Kidney epithelial cell (primary cell): Measurements from ENCODE around the gene GALNT9. TPM values are rescaled to one million over a fixed set of nuclear protein-coding genes. Genes with fewer than 3 reads are reported as not detected.

Experiments used
- DNase-seq: peaks from one replicate; pipeline ENCODE4 v3.0.0-alpha.2; 2010; ENCODE audit warnings: low read depth
- H3K27me3 ChIP-seq: 2 replicates; pipeline ENCODE4 v1.6.0; 2011; ENCODE audit warnings: low read length; ENCODE audit not compliant: control insufficient read depth, insufficient read depth
- H3K36me3 ChIP-seq: 2 replicates; pipeline ENCODE4 v1.5.1; 2011; ENCODE audit warnings: low read length; ENCODE audit not compliant: control insufficient read depth, insufficient read depth
- H3K4me3 ChIP-seq: 2 replicates; pipeline ENCODE4 v1.5.1; 2011; ENCODE audit warnings: low read depth, mild to moderate bottlenecking, control low read depth, low read length
- total RNA-seq: library from RNA; depleted of rRNA; stranded (reverse); fragments of >200 nt; gene quantifications from 2 replicates; pipeline ENCODE4 v1.2.3, GENCODE V29; 2015
- TF ChIP-seq, protein P1 (sequence below): IDR thresholded peaks from 2 replicates; pipeline ENCODE4 v1.5.1; 2011; ENCODE audit warnings: mild to moderate bottlenecking, moderate library complexity, low read length, control low read depth, inconsistent platforms; ENCODE audit not compliant: insufficient read depth, poor library complexity, severe bottlenecking

GALNT9 gene
- total RNA-seq, 1 donor from 2014 or later: 1.5 TPM

GRCh38 chr12:132176385-132176919, 152.9 kb downstream of the GALNT9 start:
- TF ChIP-seq, protein P1, sequence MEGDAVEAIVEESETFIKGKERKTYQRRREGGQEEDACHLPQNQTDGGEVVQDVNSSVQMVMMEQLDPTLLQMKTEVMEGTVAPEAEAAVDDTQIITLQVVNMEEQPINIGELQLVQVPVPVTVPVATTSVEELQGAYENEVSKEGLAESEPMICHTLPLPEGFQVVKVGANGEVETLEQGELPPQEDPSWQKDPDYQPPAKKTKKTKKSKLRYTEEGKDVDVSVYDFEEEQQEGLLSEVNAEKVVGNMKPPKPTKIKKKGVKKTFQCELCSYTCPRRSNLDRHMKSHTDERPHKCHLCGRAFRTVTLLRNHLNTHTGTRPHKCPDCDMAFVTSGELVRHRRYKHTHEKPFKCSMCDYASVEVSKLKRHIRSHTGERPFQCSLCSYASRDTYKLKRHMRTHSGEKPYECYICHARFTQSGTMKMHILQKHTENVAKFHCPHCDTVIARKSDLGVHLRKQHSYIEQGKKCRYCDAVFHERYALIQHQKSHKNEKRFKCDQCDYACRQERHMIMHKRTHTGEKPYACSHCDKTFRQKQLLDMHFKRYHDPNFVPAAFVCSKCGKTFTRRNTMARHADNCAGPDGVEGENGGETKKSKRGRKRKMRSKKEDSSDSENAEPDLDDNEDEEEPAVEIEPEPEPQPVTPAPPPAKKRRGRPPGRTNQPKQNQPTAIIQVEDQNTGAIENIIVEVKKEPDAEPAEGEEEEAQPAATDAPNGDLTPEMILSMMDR: no peak
- Histone ChIP-seq H3K27me3 (peaks cover 76% of the 10 kb centered on the region), H3K4me3 (no peak overlapping the region), H3K36me3 (no peaks in the 10 kb centered on the region)
- DNase-seq: no peak

DNA sequence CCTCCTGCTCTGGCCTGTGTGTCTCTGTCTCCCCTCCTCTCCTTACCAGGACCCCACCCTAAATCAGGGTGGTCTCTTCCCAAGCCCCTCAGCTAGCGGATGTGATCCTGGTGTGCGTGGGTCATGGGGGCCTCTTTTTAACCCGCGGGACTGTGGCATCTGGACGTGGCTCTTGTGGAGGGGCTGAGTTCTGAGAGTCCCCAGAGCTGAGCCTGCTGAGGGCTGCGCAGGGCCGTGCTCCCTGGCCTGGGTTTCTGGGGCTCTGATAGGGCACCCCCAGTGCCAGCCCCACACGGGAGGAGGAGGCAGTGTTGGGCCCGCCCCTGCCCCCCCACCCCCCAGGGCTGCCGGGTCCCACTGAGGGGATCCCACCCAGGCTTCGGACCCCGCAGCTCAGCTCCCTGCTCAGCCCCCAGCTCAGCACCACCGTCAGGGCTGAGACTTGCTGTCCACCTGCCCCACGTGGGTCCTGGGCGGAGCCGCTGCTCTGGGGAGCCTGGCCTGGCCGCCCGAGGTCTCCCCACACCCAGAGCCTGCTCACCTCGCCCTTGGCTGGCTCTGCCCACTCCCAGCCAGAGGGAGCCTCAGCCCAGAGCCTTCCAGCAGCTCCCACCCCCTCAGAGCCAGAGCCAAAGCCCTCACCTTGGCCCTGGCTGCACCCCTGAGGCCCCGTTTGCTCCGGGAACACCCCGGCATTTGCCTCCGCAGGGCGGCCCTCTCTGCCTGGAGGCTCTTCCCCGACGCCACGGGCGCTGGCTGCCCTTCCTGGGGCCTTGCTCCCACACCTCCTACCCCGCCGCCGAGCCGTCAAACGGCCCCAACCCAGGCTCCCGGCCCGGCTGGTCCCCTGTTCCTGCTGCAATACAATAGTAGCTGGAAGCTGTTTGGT, 153.6 kb downstream of the GALNT9 start:
- H3K27me3 ChIP-seq: peaks cover 75% of the 10 kb centered on the region
- H3K4me3 ChIP-seq: no peak overlapping the region
- H3K36me3 ChIP-seq: no peaks in the 10 kb centered on the region
- TF ChIP-seq, protein P1: no peak
- no peak for DNase-seq

DNA sequence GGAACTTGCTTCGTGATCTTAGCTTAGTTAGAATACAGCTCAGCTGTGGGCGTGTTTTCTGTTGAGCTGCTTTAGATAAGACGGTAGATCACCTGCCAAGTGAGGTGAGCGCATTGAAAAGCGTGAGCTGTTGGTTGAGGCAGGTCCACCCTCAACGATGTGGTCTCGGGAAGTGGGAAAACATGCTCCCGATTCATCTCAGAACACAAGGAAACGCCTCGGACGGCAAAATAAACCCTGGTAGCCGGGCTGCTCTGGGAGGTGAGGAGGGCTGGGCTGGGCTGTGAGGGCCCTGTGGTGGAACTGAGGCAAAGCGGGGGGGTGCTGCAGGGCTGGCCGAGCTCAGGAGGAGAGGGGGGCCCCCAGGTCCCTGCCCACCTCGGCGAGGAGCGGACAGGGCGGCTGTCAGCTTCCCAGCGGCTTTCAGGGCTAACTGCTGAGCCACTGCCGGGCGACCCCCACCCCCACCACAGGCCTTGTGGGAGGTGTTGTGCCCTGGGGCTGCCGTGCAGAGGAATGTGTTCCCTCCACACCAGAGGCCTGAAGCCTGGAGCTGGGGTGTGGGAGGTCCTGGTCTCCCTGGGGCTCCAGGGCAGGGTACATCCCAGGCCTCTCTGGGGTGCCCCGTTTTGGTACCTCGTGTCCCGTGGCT, 154.4 kb downstream of the GALNT9 start:
- TF ChIP-seq, protein P1: no peak
- Histone ChIP-seq H3K27me3 (peaks cover 74% of the 10 kb centered on the region), H3K4me3 (no peak overlapping the region), H3K36me3 (no peaks in the 10 kb centered on the region)
- no peak for DNase-seq

GRCh38 chr12:132174015-132174838, 155.2 kb downstream of the GALNT9 start:
- TF ChIP-seq, protein P1: no peak
- H3K27me3 ChIP-seq: peaks cover 66% of the 10 kb centered on the region
- H3K36me3 ChIP-seq: no peaks in the 10 kb centered on the region
- no peak overlapping the region for H3K4me3 ChIP-seq
- no peak for DNase-seq

- no peak for DNase-seq
- TF ChIP-seq, protein P1: no peak
- no peaks in the 10 kb centered on the region for H3K36me3 ChIP-seq
- H3K4me3 ChIP-seq: no peak overlapping the region
- H3K27me3 ChIP-seq: peaks cover 58% of the 10 kb centered on the region
Measured at GRCh38 chr12:132173135-132174014, 156.0 kb downstream of the GALNT9 start.
